A549 (cell line): ENCODE results near the gene MARCHF10. TPM values are rescaled to one million over a fixed set of nuclear protein-coding genes. Genes with fewer than 3 reads are reported as not detected.
A peak's percentile ranks its signal among the peaks of the same experiment; 100 is the strongest.

ENCODE experiments used
- ATAC-seq, 2 experiments: fragments of 200-7000 bp in 1 of 2; fragments of >200 bp in 1 of 2; cut with Nextera tagmentation in 1 of 2; cut with Tn5 transposase in 1 of 2; 3 replicates each; pipeline versions ENCODE4 v1.8.0 to v1.9.1; 2018 to 2020; ENCODE audit warnings: mild to moderate bottlenecking in 1 of 2, moderate library complexity in 1 of 2
- CTCF ChIA-PET: fragments of 300-600 bp; sonication (Branson Sonifier 250); formaldehyde crosslinking; extraction: SDS; loops from one replicate; lab custom pipeline; 2021; ENCODE audit warnings: antibody characterized with exemption, inconsistent platforms; lab: Yijun Ruan, JAX
- POLR2A ChIA-PET: fragments of 350-600 bp; formaldehyde crosslinking; extraction: SDS; loops from one replicate; lab custom pipeline; 2021; ENCODE audit warnings: antibody characterized with exemption, inconsistent platforms; lab: Yijun Ruan, JAX
- DNase-seq, 2 experiments: peaks; one replicate each; pipeline versions ENCODE4 v3.0.0 to v3.0.0-alpha.2; 2011 to 2016; ENCODE audit warnings: low read depth in 1 of 2, low spot score in 1 of 2
- FAIRE-seq: peaks from 2 replicates; lab custom pipeline; 2011; peaks lifted over from hg19 to GRCh38; lab: Jason Lieb, UNC
- H3K27ac ChIP-seq, 2 experiments: fragments of >200 bp; sonication (Bioruptor Twin); formaldehyde crosslinking; 3 replicates each; pipeline ENCODE4 v1.5.1; 2016 to 2017
- H3K4me1 ChIP-seq: fragments of >200 bp; sonication (Bioruptor Twin); formaldehyde crosslinking; 3 replicates; pipeline ENCODE4 v1.6.1; 2016
- H3K4me2 ChIP-seq: fragments of >200 bp; sonication (Bioruptor Twin); formaldehyde crosslinking; 3 replicates; pipeline ENCODE4 v1.6.1; 2016
- H3K4me3 ChIP-seq: fragments of >200 bp; sonication (Bioruptor Twin); formaldehyde crosslinking; 3 replicates; pipeline ENCODE4 v1.5.1; 2016
- H3K9me3 ChIP-seq: fragments of >200 bp; sonication (Bioruptor Twin); formaldehyde crosslinking; 3 replicates; pipeline ENCODE4 v1.6.1; 2016
- BHLHE40 ChIP-seq: IDR thresholded peaks from 2 replicates; pipeline ENCODE4 v1.6.1; 2012; ENCODE audit warnings: low read depth, low read length, inconsistent platforms
- CBX2 ChIP-seq: fragments of 200-600 bp; sonication (generic); IDR thresholded peaks from 2 replicates; pipeline ENCODE4 v1.6.1; 2016; ENCODE audit warnings: low read depth, mild to moderate bottlenecking, borderline replicate concordance
- CBX8 ChIP-seq: fragments of 200-600 bp; sonication (generic); IDR thresholded peaks from 2 replicates; pipeline ENCODE4 v1.6.1; 2016
- CHD2 ChIP-seq: fragments of 150-350 bp; IDR thresholded peaks from 2 replicates; pipeline ENCODE4 v1.6.1; 2014; ENCODE audit warnings: low read length; ENCODE audit not compliant: partially characterized antibody
- CHD4 ChIP-seq: fragments of 200-600 bp; sonication (generic); IDR thresholded peaks from 2 replicates; pipeline ENCODE4 v1.6.1; 2016; ENCODE audit warnings: antibody characterized with exemption, mild to moderate bottlenecking, borderline replicate concordance
- FOXS1 ChIP-seq: fragments of 250-450 bp; sonication (Bioruptor Pico); IDR thresholded peaks from 2 replicates; pipeline ENCODE4 v1.5.0; 2020; ENCODE audit warnings: mild to moderate bottlenecking, moderate library complexity
- GATA3 ChIP-seq: IDR thresholded peaks from 2 replicates; pipeline ENCODE4 v1.6.1; 2012; ENCODE audit warnings: borderline replicate concordance
- HDAC2 ChIP-seq: fragments of 200-600 bp; sonication (generic); IDR thresholded peaks from 2 replicates; pipeline ENCODE4 v1.6.1; 2016
- HOXA7 ChIP-seq: fragments of 250-450 bp; sonication (Bioruptor Pico); IDR thresholded peaks from 2 replicates; pipeline ENCODE4 v1.5.0; 2020; ENCODE audit warnings: mild to moderate bottlenecking, moderate library complexity
- HOXB13 ChIP-seq: fragments of 250-450 bp; sonication (Bioruptor Pico); IDR thresholded peaks from 2 replicates; pipeline ENCODE4 v1.5.0; 2020; ENCODE audit warnings: low read depth, mild to moderate bottlenecking, moderate library complexity
- HOXB5 ChIP-seq: fragments of 250-450 bp; sonication (Bioruptor Pico); IDR thresholded peaks from 2 replicates; pipeline ENCODE4 v1.5.0; 2020; ENCODE audit warnings: mild to moderate bottlenecking, moderate library complexity
- JUN ChIP-seq, 2 experiments: fragments of >200 bp; sonication (Bioruptor Twin); formaldehyde crosslinking; IDR thresholded peaks; 2 replicates in 1 of 2; 3 replicates in 1 of 2; pipeline ENCODE4 v1.6.1; 2016 to 2017
- JUNB ChIP-seq: fragments of >200 bp; sonication (Bioruptor Twin); formaldehyde crosslinking; IDR thresholded peaks from 2 replicates; pipeline ENCODE4 v1.6.1; 2016
- MAFK ChIP-seq: fragments of 450-650 bp; IDR thresholded peaks from 2 replicates; pipeline ENCODE4 v1.6.1; 2014; ENCODE audit not compliant: partially characterized antibody
- NR3C1 ChIP-seq: fragments of >200 bp; sonication (Bioruptor Twin); formaldehyde crosslinking; IDR thresholded peaks from 3 replicates; pipeline ENCODE4 v1.6.1; 2017
- POLR2A ChIP-seq: IDR thresholded peaks from 2 replicates; pipeline ENCODE4 v1.6.1; 2012; ENCODE audit warnings: mild to moderate bottlenecking, low read length
- RFX5 ChIP-seq: fragments of 450-650 bp; IDR thresholded peaks from 2 replicates; pipeline ENCODE4 v1.7.1; 2014; ENCODE audit warnings: antibody characterized with exemption, mild to moderate bottlenecking, moderate library complexity
- RNF2 ChIP-seq: fragments of 200-600 bp; sonication (generic); IDR thresholded peaks from 2 replicates; pipeline ENCODE4 v1.6.1; 2016; ENCODE audit warnings: low read depth, mild to moderate bottlenecking, antibody characterized with exemption, moderate library complexity, borderline replicate concordance
- TFCP2L1 ChIP-seq: fragments of 250-450 bp; sonication (Bioruptor Pico); IDR thresholded peaks from 2 replicates; pipeline ENCODE4 v1.5.0; 2021; ENCODE audit warnings: mild to moderate bottlenecking
- ZC3H11A ChIP-seq: fragments of 450-650 bp; IDR thresholded peaks from 2 replicates; pipeline ENCODE4 v1.6.1; 2014; ENCODE audit warnings: antibody characterized with exemption, mild to moderate bottlenecking
- ZSCAN20 ChIP-seq: fragments of 250-450 bp; sonication (Bioruptor Pico); IDR thresholded peaks from 2 replicates; pipeline ENCODE4 v1.8.0; 2022; ENCODE audit warnings: mild to moderate bottlenecking, moderate library complexity
- WGBS: methylation state at CpG from one replicate; pipeline ENCODE4 v1.1.6; 2017; ENCODE audit errors: missing lambda C conversion rate; 5-methylcytosine and 5-hydroxymethylcytosine counted together
- polyA minus RNA-seq: library from RNA; depleted of rRNA, polyadenylated mRNA; stranded (reverse); fragments of >200 nt; gene quantifications from 2 replicates; pipeline ENCODE4 v1.2.3, GENCODE V29; 2011; rRNA and poly(A)+ RNA removed
- polyA plus RNA-seq, 4 experiments: library from polyadenylated mRNA; depleted of rRNA in 3 of 4; stranded (reverse); fragments of >200 nt; fragmentation: RNase III in 1 of 4; extraction: RNeasy Plus Mini Kit Qiagen cat#74134 plus additional on column Dnase treatment in 1 of 4; gene quantifications; 2 replicates in 3 of 4; 3 replicates in 1 of 4; pipeline ENCODE4 v1.2.3, GENCODE V29; 2011 to 2017
- TF ChIP-seq, protein P1 (sequence below): IDR thresholded peaks from 2 replicates; pipeline ENCODE4 v1.6.1; 2012; ENCODE audit warnings: low read depth, borderline replicate concordance
- TF ChIP-seq, protein P2 (sequence below): fragments of >200 bp; sonication (Bioruptor Twin); formaldehyde crosslinking; IDR thresholded peaks from 2 replicates; pipeline ENCODE4 v1.6.1; 2016
- TF ChIP-seq, protein P3 (sequence below): IDR thresholded peaks from 2 replicates; pipeline ENCODE4 v1.6.1; 2012
- TF ChIP-seq, protein P4 (sequence below): fragments of 250-450 bp; sonication (Bioruptor Pico); IDR thresholded peaks from 2 replicates; pipeline ENCODE4 v1.5.0; 2021; ENCODE audit warnings: mild to moderate bottlenecking, moderate library complexity, borderline replicate concordance

MARCHF10 gene, protein sequence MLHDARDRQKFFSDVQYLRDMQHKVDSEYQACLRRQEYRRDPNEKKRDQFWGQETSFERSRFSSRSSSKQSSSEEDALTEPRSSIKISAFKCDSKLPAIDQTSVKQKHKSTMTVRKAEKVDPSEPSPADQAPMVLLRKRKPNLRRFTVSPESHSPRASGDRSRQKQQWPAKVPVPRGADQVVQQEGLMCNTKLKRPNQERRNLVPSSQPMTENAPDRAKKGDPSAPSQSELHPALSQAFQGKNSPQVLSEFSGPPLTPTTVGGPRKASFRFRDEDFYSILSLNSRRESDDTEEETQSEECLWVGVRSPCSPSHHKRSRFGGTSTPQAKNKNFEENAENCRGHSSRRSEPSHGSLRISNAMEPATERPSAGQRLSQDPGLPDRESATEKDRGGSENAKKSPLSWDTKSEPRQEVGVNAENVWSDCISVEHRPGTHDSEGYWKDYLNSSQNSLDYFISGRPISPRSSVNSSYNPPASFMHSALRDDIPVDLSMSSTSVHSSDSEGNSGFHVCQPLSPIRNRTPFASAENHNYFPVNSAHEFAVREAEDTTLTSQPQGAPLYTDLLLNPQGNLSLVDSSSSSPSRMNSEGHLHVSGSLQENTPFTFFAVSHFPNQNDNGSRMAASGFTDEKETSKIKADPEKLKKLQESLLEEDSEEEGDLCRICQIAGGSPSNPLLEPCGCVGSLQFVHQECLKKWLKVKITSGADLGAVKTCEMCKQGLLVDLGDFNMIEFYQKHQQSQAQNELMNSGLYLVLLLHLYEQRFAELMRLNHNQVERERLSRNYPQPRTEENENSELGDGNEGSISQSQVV
- polyA plus RNA-seq (2011; rRNA removed) (0.57 and 0.73 TPM in 2 replicates), polyA plus RNA-seq (2017; fragmentation: RNase III; extraction: RNeasy Plus Mini Kit Qiagen cat#74134 plus additional on column Dnase treatment) (0.42 to 0.69 TPM (median 0.43 TPM) in 3 replicates), polyA minus RNA-seq (1.2 TPM in 1 of 2 replicates, not detected in the other)
- 0.52 and 0.60 TPM in 2 replicates for polyA plus RNA-seq (2012; cell fraction: cytosol; rRNA removed)
- 0.31 and 0.34 TPM in 2 replicates for polyA plus RNA-seq (2012; cell fraction: nucleus; rRNA removed)

DNA sequence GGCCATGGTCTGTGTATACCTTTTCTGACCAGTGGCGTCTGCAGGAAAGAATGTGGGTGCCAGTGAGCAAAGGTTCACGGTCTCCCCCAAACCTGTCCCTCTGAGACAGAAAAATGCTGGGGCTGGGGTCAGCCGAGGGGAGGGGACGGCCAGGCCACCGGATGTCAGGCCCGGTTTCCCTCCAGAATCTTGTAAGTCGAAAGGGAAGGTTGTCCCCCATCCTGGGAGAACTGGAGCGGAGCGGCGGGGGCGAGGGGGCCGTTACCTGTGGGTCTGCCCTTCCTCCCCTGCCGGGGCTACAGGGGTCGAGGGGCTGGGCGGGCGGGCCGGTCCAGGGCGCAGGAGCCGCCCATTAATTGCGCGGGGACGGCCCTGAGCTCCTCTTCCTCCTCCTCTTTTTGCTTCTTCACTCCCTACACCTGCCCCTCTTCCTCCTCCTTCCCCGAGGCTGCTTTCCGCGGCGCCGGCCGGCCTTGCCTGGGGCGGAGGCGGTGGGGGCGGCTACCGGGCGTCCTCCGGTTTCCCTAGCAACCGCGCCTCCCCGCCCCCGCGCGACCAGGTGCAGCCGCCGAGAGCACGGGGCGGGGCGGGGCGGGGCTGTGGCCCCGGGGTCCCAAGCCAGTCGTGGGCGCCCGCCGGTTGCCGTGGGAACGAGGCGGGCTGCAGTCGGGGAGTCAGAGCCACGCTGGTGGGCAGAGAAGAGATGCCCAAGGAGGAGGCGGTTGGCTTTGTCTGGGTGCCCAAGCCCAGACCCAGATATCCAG, at the start of gene MARCHF10:
MARCHF10 (minus strand) TSS at position 503 of the 764 bp plus-strand sequence. CDS start 6,579 bp downstream, outside the sequence.
- Histone ChIP-seq H3K4me1 (peaks cover 40% of the 10 kb centered on the region), H3K4me3 (peak within 1 kb of the TSS; percentile 29), H3K4me2 (peak within 1 kb of the TSS; percentile 57), H3K27ac (peak within 1 kb of the TSS; percentile 89 to 90), H3K9me3 (no peaks in the 10 kb centered on the region)
- FAIRE-seq: no peak
- TF ChIP-seq ZSCAN20 (CRISPR knock-in tag) (no peak), BHLHE40 (no peak), RNF2 (no peak), CHD4 (no peak), MAFK (no peak), JUNB (no peak), FOXS1 (CRISPR knock-in tag) (no peak), GATA3 (no peak), JUN (IDR thresholded peaks at IDR 0.05) (no peak), NR3C1 (no peak), CBX2 (no peak), HOXA7 (CRISPR knock-in tag) (no peak), HDAC2 (no peak), HOXB5 (CRISPR knock-in tag) (no peak)
- TF ChIP-seq, protein P1, sequence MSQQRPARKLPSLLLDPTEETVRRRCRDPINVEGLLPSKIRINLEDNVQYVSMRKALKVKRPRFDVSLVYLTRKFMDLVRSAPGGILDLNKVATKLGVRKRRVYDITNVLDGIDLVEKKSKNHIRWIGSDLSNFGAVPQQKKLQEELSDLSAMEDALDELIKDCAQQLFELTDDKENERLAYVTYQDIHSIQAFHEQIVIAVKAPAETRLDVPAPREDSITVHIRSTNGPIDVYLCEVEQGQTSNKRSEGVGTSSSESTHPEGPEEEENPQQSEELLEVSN: no peak
- peak in 1 of 2 experiments; percentile 32; a peak in 2 of 6 replicates for ATAC-seq
- DNase-seq: no peak
- WGBS: 79% methylated on average over 48 of the region's 57 CpGs
- ChIA-PET POLR2A (interaction anchor here (0.6 kb wide), 1 partner anchor 103 kb away, joined by 7 read pairs; no protein-coding TSS in a partner anchor), CTCF (interaction anchor here (1.2 kb wide), 1 partner anchor 11 kb away, joined by 4 read pairs; no protein-coding TSS in a partner anchor)

DNA sequence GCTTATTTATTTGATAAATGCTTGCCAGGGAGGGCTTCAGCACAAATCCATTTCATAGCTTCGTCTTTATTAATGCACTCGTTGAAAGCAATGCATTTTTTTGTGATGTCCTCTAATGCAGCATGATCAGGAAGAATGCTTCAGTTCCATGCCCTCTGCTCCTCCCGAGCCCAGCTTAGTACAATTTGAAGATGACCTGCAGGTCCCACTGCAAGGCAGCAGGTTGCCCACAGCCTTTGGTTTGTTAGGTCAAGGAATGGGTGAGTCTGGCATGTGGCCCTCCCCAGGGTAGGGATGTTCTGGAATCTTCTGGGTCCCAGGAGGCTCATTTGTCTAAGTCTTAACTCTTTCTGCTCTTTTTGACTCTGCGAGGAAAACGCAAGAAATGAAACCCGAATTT, 49.4 kb upstream of the MARCHF10 start:
- Histone ChIP-seq H3K4me2 (no peak overlapping the region), H3K27ac (no peak overlapping the region), H3K4me1 (no peaks in the 10 kb centered on the region), H3K9me3 (no peaks in the 10 kb centered on the region), H3K4me3 (no peak overlapping the region)
- ATAC-seq: no peak
- no peak for DNase-seq
- CTCF ChIA-PET: interaction anchor here (1.5 kb wide), 2 partner anchors 14 to 111 kb away, joined by 3 to 4 read pairs; no protein-coding TSS in a partner anchor
- WGBS: 74% methylated on average over 6 of the region's 6 CpGs
- no peak for FAIRE-seq
- POLR2A ChIA-PET: no interaction called here
- TF ChIP-seq, protein P2, sequence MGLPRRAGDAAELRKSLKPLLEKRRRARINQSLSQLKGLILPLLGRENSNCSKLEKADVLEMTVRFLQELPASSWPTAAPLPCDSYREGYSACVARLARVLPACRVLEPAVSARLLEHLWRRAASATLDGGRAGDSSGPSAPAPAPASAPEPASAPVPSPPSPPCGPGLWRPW: no peak
- no peak for TF ChIP-seq RFX5
- TF ChIP-seq NR3C1: no peak
- TF ChIP-seq TFCP2L1 (CRISPR knock-in tag): no peak
- no peak for TF ChIP-seq RNF2
- TF ChIP-seq HOXB5 (CRISPR knock-in tag): no peak
- TF ChIP-seq, protein P3, sequence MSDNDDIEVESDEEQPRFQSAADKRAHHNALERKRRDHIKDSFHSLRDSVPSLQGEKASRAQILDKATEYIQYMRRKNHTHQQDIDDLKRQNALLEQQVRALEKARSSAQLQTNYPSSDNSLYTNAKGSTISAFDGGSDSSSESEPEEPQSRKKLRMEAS: no peak
- TF ChIP-seq POLR2A: no peak
- TF ChIP-seq HDAC2: no peak
- TF ChIP-seq, protein P1: no peak
- TF ChIP-seq CHD2: no peak
- TF ChIP-seq CBX8: no peak
- no peak for TF ChIP-seq HOXB13 (CRISPR knock-in tag)
- TF ChIP-seq, protein P4, sequence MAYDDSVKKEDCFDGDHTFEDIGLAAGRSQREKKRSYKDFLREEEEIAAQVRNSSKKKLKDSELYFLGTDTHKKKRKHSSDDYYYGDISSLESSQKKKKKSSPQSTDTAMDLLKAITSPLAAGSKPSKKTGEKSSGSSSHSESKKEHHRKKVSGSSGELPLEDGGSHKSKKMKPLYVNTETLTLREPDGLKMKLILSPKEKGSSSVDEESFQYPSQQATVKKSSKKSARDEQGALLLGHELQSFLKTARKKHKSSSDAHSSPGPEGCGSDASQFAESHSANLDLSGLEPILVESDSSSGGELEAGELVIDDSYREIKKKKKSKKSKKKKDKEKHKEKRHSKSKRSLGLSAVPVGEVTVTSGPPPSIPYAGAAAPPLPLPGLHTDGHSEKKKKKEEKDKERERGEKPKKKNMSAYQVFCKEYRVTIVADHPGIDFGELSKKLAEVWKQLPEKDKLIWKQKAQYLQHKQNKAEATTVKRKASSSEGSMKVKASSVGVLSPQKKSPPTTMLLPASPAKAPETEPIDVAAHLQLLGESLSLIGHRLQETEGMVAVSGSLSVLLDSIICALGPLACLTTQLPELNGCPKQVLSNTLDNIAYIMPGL (CRISPR knock-in tag): no peak
- TF ChIP-seq ZC3H11A: no peak
